ENCODE measurements around the gene ADRA2C. TPM values are rescaled to one million over a fixed set of nuclear protein-coding genes. Genes with fewer than 3 reads are reported as not detected.

Gene ADRA2C
- total RNA-seq, 4 donors from 2014 or later = 0.96 to 1.6 (median 1.1) TPM; not detected in 1

DNA sequence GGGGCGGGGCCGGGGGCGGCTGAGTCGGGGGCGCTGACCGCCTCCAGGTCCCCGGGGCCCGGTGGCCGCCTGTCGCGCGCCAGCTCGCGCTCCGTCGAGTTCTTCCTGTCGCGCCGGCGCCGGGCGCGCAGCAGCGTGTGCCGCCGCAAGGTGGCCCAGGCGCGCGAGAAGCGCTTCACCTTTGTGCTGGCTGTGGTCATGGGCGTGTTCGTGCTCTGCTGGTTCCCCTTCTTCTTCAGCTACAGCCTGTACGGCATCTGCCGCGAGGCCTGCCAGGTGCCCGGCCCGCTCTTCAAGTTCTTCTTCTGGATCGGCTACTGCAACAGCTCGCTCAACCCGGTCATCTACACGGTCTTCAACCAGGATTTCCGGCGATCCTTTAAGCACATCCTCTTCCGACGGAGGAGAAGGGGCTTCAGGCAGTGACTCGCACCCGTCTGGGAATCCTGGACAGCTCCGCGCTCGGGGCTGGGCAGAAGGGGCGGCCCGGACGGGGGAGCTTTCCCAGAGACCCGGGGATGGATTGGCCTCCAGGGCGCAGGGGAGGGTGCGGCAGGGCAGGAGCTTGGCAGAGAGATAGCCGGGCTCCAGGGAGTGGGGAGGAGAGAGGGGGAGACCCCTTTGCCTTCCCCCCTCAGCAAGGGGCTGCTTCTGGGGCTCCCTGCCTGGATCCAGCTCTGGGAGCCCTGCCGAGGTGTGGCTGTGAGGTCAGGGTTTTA, 1.5 kb downstream of the ADRA2C start:
- WGBS, 2 donors (ENCODE audit: low coverage in 1 of 2) = 26% methylated on average over 34 of the region's 58 CpGs; no CpG with 5 or more reads in 1 of the 2 donors
- H3K36me3 ChIP-seq = no peaks in the 10 kb centered on the region
- intact Hi-C loops (cut with DNase I; ENCODE audit: low total_unique reads) (no loop called here), in situ Hi-C loops (cut with MboI; ENCODE audit: low pct_ligation_motif_present in 1 of 4, low pct_unique_long_range_greater_than_20kb in 1 of 4, low sequenced_read_pairs in 3 of 4) (no loop called here)
- DNase-seq = peak; percentile 15
- peaks cover 66% of the 10 kb centered on the region for H3K27me3 ChIP-seq
- no peaks in the 10 kb centered on the region for H3K9me3 ChIP-seq
- H3K27ac ChIP-seq = no peak overlapping the region
- H3K4me3 ChIP-seq = no peak overlapping the region
- H3K4me1 ChIP-seq = peaks cover 0 to 8% (median 4%) of the 10 kb centered on the region in 4 donors
- no peak for TF ChIP-seq POLR2A (IDR thresholded peaks at IDR 0.05)
- peak in 1 of 5 experiments; percentile 14 for TF ChIP-seq CTCF (IDR thresholded peaks at IDR 0.05)

DNA sequence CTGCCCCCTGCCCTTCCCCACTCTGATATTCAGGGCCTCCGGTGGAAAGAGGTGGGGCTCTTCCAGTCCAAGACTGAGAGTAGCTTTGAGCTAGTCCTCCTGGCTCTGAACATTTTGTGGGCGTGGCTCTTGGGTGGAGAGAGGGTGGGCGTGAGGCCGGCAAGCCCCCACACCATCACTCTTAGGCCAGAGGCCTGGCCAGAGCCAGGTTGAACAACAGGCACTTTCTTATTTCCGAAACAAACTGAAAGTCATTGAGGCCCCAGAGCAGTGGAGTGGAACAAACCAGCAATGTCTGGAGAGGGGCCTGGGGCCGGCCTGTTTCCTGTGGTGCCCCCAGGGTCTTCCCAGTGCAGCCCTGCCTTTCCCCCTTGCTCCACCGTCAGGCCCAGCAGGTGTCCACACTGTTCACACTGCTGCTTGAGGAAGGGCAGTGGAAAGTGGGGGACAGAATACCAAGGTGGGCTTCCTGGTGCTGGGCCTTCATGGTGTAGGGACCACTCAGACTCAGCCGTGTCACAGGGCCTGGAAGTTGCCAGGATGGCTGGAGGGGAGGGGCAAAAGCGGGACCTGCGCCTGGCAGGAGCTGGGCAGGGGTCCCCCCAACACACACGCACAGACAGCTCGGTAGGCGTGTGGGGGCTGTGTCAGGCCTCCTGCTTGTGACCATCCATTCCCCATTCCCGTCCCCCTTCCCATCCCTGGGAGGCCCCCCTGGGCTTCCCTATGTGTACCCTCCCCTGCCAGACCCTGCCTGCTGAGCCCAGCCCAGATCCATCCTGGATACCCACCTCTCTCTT, 2.9 kb downstream of the ADRA2C start:
- in situ Hi-C loops (cut with MboI; ENCODE audit: low pct_ligation_motif_present in 1 of 4, low pct_unique_long_range_greater_than_20kb in 1 of 4, low sequenced_read_pairs in 3 of 4) = no loop called here
- 54% methylated on average over 14 of the region's 14 CpGs; no CpG with 5 or more reads in 1 of the 2 donors for WGBS, 2 donors (ENCODE audit: low coverage in 1 of 2)

DNA sequence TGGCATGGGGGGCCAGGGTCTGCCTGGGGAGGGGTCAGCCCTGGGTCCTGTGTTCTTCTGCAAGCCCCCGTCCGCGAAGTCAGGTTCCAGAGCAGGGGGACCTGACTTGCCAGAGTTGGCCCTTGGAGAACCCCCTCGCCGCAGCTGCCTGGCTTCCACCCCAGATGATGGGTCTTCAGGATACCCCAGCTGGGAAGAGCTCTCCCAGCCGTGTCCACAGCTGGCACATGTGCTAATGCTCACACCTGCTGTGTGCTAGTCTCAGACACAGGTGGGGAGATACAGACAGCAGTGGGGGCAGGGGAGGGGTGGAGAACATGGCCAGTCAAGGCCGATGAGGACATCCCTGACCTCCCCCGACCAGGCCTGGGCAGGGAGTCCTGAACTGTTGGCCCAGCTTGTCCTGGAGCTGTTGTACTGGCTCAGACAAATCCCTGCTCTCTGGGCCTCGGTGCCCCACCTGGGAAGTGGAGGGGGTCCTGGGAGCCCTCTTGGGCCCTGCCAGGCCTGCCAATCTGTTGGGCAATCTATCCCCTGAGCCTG, 3.5 kb downstream of the ADRA2C start:
- H3K27me3 ChIP-seq = peaks cover 59% of the 10 kb centered on the region
- DNase-seq = no peak
- no peaks in the 10 kb centered on the region for H3K36me3 ChIP-seq
- H3K27ac ChIP-seq = no peak overlapping the region
- 63% methylated on average over 9 of the region's 9 CpGs; no CpG with 5 or more reads in 1 of the 2 donors for WGBS, 2 donors (ENCODE audit: low coverage in 1 of 2)
- peaks cover 0 to 8% (median 4%) of the 10 kb centered on the region in 4 donors for H3K4me1 ChIP-seq
- intact Hi-C loops (cut with DNase I; ENCODE audit: low total_unique reads) (no loop called here), in situ Hi-C loops (cut with MboI; ENCODE audit: low pct_ligation_motif_present in 1 of 4, low pct_unique_long_range_greater_than_20kb in 1 of 4, low sequenced_read_pairs in 3 of 4) (no loop called here)
- TF ChIP-seq CTCF (IDR thresholded peaks at IDR 0.05) (no peak), POLR2A (IDR thresholded peaks at IDR 0.05) (no peak), POLR2AphosphoS5 (IDR thresholded peaks at IDR 0.05) (no peak), EP300 (IDR thresholded peaks at IDR 0.05; ENCODE audit: low read depth) (no peak)
- no peak overlapping the region for H3K4me3 ChIP-seq
- no peaks in the 10 kb centered on the region for H3K9me3 ChIP-seq

More for the DNA sequence above, 2.9 kb downstream of the ADRA2C start:
- DNase-seq = no peak
- peaks cover 0 to 8% (median 4%) of the 10 kb centered on the region in 4 donors for H3K4me1 ChIP-seq
- H3K4me3 ChIP-seq = no peak overlapping the region
- intact Hi-C loops (cut with DNase I; ENCODE audit: low total_unique reads) = no loop called here
- H3K36me3 ChIP-seq = no peaks in the 10 kb centered on the region
- H3K9me3 ChIP-seq = no peaks in the 10 kb centered on the region
- no peak overlapping the region for H3K27ac ChIP-seq
- TF ChIP-seq POLR2AphosphoS5 (IDR thresholded peaks at IDR 0.05) = no peak
- TF ChIP-seq CTCF (IDR thresholded peaks at IDR 0.05) = no peak
- TF ChIP-seq EP300 (IDR thresholded peaks at IDR 0.05; ENCODE audit: low read depth) = no peak
- no peak for TF ChIP-seq POLR2A (IDR thresholded peaks at IDR 0.05)
- peaks cover 66% of the 10 kb centered on the region for H3K27me3 ChIP-seq
